ENCODE results near the gene TLE1. TPM values are rescaled to one million over a fixed set of nuclear protein-coding genes. Genes with fewer than 3 reads are reported as not detected.
A peak's percentile ranks its signal among the peaks of the same experiment; 100 is the strongest.

TLE1 gene
- total and polyA plus RNA-seq, 9 donors = 25.8 to 58.1 (median 41.1) TPM

GRCh38 chr9:81594415-81594814, 94.9 kb downstream of the TLE1 start:
- no peak for DNase-seq
- Histone ChIP-seq H3K4me3 (no peak overlapping the region), H3K27ac (no peak overlapping the region), H3K27me3 (no peaks in the 10 kb centered on the region), H3K9me3 (no peaks in the 10 kb centered on the region), H3K36me3 (no peaks in the 10 kb centered on the region), H3K4me1 (ENCODE audit: insufficient read depth) (peaks cover 5% of the 10 kb centered on the region)
- intact Hi-C loops (cut with DNase I) = no loop called here
- WGBS, 3 donors = 90 to 96% (median 95%) methylated on average over 5 of the region's 5 CpGs
- TF ChIP-seq POLR2A (IDR thresholded peaks at IDR 0.05) = no peak
- no peak for TF ChIP-seq EP300 (IDR thresholded peaks at IDR 0.05)
- TF ChIP-seq CTCF (IDR thresholded peaks at IDR 0.05) = no peak

- intact Hi-C loops (cut with DNase I) = no loop called here
- no peaks in the 10 kb centered on the region for H3K9me3 ChIP-seq
- peak in 1 of 5 donors; percentile 37 for DNase-seq
- no peak overlapping the region for H3K27ac ChIP-seq
- WGBS, 3 donors = 81 to 90% (median 82%) methylated on average over 15 of the region's 15 CpGs
- no peak overlapping the region for H3K4me3 ChIP-seq
- TF ChIP-seq CTCF (IDR thresholded peaks at IDR 0.05) (no peak), EP300 (IDR thresholded peaks at IDR 0.05) (no peak), POLR2A (IDR thresholded peaks at IDR 0.05) (no peak)
- H3K36me3 ChIP-seq = no peaks in the 10 kb centered on the region
- H3K27me3 ChIP-seq = no peaks in the 10 kb centered on the region
- peaks cover 3% of the 10 kb centered on the region for H3K4me1 ChIP-seq (ENCODE audit: insufficient read depth)
Observed at GRCh38 chr9:81592887-81593266, 96.5 kb downstream of the TLE1 start.

GRCh38 chr9:81591791-81592190, 97.6 kb downstream of the TLE1 start:
- no peak overlapping the region for H3K27ac ChIP-seq
- WGBS, 3 donors = 91 to 94% (median 93%) methylated on average over 12 of the region's 12 CpGs
- TF ChIP-seq CTCF (IDR thresholded peaks at IDR 0.05) = no peak
- TF ChIP-seq EP300 (IDR thresholded peaks at IDR 0.05) = no peak
- no peak for TF ChIP-seq POLR2A (IDR thresholded peaks at IDR 0.05)
- H3K4me1 ChIP-seq (ENCODE audit: insufficient read depth) = peaks cover 3% of the 10 kb centered on the region
- intact Hi-C loops (cut with DNase I) = no loop called here
- no peaks in the 10 kb centered on the region for H3K27me3 ChIP-seq
- no peak for DNase-seq
- no peaks in the 10 kb centered on the region for H3K36me3 ChIP-seq
- H3K4me3 ChIP-seq = no peak overlapping the region
- H3K9me3 ChIP-seq = no peaks in the 10 kb centered on the region

- no peaks in the 10 kb centered on the region for H3K36me3 ChIP-seq
- no peaks in the 10 kb centered on the region for H3K9me3 ChIP-seq
- H3K4me1 ChIP-seq (ENCODE audit: insufficient read depth) = peaks cover 3% of the 10 kb centered on the region
- DNase-seq = no peak
- TF ChIP-seq POLR2A (IDR thresholded peaks at IDR 0.05) (no peak), CTCF (IDR thresholded peaks at IDR 0.05) (no peak), EP300 (IDR thresholded peaks at IDR 0.05) (no peak)
- no peak overlapping the region for H3K4me3 ChIP-seq
- 95 to 98% (median 95%) methylated on average over 16 of the region's 16 CpGs for WGBS, 3 donors
- H3K27me3 ChIP-seq = no peaks in the 10 kb centered on the region
- H3K27ac ChIP-seq = no peak overlapping the region
- intact Hi-C loops (cut with DNase I) = no loop called here
Observed at GRCh38 chr9:81590688-81591087, 98.7 kb downstream of the TLE1 start.

GRCh38 chr9:81589819-81590218, 99.5 kb downstream of the TLE1 start:
- Histone ChIP-seq H3K27ac (no peak overlapping the region), H3K4me1 (ENCODE audit: insufficient read depth) (peaks cover 3% of the 10 kb centered on the region), H3K9me3 (no peaks in the 10 kb centered on the region), H3K36me3 (no peaks in the 10 kb centered on the region), H3K27me3 (no peaks in the 10 kb centered on the region), H3K4me3 (no peak overlapping the region)
- DNase-seq = no peak
- TF ChIP-seq CTCF (IDR thresholded peaks at IDR 0.05) = no peak
- TF ChIP-seq EP300 (IDR thresholded peaks at IDR 0.05) = no peak
- no peak for TF ChIP-seq POLR2A (IDR thresholded peaks at IDR 0.05)
- WGBS, 3 donors = 95 to 97% (median 97%) methylated on average over 9 of the region's 9 CpGs
- intact Hi-C loops (cut with DNase I) = no loop called here
